GM12801 (cell line): ENCODE results near the gene CCNA2.

Source experiments
- CTCF ChIP-seq: IDR thresholded peaks from one replicate; pipeline ENCODE4 v1.5.1; 2011; ENCODE audit warnings: control low read depth; ENCODE audit not compliant: insufficient read length; ENCODE audit errors: extremely low read depth

Gene CCNA2

GRCh38 chr4:121822047-121822446, 1.6 kb downstream of the CCNA2 start:
- no peak for TF ChIP-seq CTCF

DNA sequence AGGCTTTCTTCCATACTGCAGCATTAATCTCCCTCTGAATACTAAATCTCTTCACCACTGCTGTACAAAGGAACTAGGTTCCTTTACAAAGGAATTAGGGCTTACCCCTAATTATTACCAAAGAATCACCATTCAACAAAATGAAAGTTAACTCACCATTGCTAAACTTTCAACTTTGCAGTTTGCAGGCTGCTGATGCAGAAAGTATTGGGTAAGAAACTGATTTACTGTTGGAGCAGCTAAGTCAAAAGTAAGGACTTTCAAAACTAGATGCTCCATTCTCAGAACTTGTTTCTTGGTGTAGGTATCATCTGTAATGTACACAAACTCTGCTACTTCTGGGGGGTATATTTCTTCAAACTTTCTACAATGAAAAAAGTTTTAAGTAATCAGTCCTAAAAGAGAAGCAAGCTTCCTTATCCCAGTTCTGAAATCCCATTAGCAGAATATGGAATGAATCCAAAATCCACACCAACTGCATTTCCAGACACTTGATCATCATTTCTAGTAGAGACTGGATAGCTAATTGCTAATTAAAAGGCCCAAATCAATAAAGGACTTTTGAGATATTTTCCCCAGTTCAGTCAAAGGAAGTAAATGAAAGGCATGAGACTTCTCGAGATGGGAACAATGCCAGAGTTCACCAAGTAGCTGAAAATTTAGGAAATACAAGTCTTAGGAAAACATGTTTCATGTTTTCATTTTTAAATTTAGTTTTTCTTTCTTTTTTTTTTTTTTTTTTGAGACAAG, 4.3 kb downstream of the CCNA2 start:
- TF ChIP-seq CTCF: no peak

DNA sequence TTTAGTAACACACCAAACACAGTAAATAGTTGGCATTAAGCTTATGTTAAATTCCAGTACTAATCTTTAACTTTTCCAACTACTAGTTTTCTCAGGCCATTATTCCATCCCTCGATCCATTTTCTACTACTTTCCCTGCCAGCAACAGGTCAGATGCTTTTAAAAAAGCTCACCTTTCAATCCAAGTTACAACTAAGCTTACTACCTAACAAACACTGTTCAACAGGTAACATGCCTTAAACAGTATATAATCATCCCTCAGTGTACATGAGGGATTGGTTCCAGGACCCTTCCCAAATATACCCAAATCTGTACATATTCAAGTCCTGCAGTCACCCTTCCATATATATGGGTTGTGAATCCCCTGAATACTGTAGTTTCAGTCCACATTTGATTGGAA, 5.5 kb downstream of the CCNA2 start:
- TF ChIP-seq CTCF: no peak

DNA sequence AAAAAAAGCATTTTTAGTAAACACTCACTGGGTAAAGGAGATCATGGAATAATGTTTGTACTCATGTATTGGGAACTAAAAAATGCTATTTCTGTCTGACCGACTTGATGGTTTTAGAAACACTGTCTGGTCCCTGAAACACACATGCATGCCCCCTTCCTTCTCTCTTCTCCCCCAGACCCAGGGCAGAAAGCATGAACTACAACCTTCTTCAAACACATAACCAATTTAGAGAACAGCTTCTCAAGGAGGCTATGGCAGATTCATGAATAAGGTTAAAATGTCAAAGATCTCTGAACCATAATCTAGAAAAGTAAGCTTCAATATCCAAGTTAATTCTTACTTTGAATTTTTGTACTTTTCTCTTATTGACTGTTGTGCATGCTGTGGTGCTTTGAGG, 6.0 kb downstream of the CCNA2 start:
- TF ChIP-seq CTCF: no peak

DNA sequence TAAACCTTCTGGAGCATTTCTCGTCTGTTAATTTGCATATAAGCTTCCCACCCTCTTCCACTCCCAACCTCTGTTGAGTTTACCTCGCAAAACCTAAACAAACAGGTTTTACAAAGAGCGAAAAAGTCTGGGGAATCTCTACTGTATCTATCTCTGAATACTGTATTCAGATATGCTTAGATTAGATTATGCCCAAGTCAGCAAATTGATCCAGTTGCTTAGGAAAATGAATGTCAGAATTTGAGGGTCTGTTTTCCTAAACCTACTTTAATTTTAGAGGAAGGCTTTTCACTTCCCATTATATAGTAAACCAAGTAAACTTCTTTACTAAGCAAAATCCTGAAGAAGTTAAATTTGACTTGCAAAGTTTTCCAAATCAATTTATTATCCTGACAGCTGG, 6.7 kb downstream of the CCNA2 start:
- no peak for TF ChIP-seq CTCF

DNA sequence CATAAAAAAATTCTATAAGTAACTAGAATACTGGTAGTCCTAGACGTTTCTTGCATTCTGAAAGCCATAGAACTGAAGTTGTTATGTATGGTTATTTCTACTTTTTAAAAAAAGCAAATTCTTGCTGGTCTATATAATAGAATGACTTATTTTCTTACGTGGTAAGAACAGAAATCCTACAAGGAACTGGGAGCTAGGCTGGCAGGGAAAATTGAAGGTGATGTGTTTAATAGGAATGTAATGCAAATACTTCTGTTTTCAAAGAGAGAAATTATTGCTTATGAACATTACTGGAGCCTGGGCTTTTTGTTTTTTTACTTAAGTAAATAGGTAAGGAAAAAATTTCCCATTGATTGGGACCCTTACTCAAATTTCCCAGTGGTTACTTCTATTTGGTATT, 8.9 kb downstream of the CCNA2 start:
- TF ChIP-seq CTCF: no peak

DNA sequence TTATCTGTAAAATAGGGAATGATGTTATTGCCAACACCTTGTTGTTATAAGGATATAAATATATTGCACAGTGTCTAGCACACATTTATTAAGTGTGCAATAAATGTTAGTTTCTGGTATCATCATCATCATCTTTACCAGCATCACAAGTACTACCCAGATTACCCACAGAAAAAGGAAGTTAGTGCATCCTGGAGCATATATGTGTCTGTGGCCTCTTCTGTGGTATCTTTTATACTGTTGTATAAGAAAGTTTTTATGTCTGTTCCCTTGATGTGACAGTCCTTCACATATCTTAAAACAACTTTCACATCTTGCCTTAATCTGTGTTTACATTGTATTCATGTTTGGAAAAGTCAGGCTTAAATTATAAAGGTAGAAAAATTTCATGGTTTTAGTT, 12.6 kb downstream of the CCNA2 start:
- TF ChIP-seq CTCF: no peak

DNA sequence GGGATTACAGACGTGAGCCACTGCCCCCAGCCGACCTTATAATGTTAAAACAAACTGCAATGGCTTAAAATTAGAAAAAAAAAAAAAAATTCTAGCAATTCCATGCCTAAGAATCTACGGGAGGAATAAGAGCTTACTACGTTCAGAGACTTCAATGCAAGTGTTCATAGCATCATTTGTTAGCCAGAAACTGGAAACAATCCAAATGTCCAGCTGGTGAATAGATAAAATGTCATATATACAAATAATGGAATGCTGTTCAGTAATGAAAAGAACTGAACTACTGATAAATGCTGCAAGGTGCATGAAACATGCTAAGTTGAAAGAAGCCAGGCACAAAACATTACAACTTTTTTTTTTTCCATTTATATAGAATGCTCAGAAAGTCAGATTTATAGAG, 17.3 kb downstream of the CCNA2 start:
- TF ChIP-seq CTCF: no peak
